ENCODE data around the gene NOPCHAP1.
"Not testable (repeated sequence)": the region's sequence is repeated elsewhere in the genome, so short reads cannot be mapped to it uniquely, and the experiment has no call there.

Gene NOPCHAP1

DNA sequence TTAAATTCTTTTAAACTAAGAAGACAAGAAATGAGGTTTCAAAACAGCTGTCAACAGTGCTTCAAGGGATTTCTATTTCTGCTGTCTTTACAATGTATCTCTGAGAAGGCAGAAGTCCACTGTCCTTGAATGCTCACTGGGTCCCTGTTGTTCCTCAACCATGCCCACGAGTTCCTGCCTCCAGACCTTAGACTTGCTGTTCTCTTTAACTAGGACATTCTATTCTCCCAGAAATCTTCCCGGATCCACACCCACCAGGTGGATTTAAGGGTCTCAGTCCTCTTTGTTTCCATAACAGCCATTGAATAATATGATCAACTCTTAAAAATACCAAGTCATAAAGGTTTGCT is 21.3 kb upstream of the NOPCHAP1 start:
- DNase-seq (ENCODE audit: low spot score): no peak

- DNase-seq (ENCODE audit: low spot score): no peak
Observed at GRCh38 chr12:104966677-104967076, 19.4 kb upstream of the NOPCHAP1 start.

DNA sequence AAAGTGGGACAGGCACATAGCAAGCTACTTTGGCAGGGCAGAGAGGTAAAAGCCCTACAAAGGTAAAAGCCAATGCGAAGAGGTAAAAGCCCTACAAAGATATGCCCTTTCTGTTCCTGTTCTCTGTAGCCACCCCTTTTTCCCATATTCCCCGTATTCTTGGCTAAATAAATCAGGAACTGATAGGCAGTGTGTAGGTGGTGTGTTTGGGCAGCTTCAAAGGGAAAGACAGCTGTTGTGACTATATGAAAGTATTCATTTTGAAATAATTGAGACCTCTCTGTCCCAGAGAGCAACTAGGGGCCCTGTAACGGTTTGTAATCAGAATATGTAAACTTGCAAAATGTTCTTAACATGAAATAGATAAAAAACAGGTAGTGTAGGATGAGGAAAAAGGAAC is 16.8 kb upstream of the NOPCHAP1 start:
- DNase-seq (ENCODE audit: low spot score): no peak

- no peak for DNase-seq (ENCODE audit: low spot score)
Observed at GRCh38 chr12:104971306-104971705, 14.8 kb upstream of the NOPCHAP1 start.

DNA sequence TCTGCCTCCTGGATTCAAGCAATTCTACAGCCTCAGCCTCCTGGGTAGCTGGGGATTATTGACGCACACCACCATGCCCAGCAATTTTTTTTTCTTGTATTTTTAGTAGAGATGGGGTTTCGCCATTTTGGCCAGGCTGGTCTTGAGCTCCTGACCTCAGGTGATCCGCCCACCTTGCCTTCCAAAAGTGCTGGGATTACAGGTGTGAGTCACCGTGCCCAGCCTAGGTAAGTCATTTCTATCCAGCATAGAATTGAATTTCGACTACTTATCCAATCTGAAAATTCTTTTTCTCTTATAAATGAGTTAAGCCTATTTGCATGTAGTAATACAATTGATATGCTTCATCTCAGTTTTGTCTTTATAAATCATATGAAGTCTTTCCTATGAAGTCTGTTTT is 12.9 kb upstream of the NOPCHAP1 start:
- DNase-seq (ENCODE audit: low spot score): no peak

- DNase-seq (ENCODE audit: low spot score): peak; percentile 86
Observed at GRCh38 chr12:104974626-104975290, 11.4 kb upstream of the NOPCHAP1 start.

- DNase-seq (ENCODE audit: low spot score): no peak
Observed at GRCh38 chr12:104975587-104976343, 10.4 kb upstream of the NOPCHAP1 start.

GRCh38 chr12:104976703-104977102 is 9.4 kb upstream of the NOPCHAP1 start:
- no peak for DNase-seq (ENCODE audit: low spot score)

DNA sequence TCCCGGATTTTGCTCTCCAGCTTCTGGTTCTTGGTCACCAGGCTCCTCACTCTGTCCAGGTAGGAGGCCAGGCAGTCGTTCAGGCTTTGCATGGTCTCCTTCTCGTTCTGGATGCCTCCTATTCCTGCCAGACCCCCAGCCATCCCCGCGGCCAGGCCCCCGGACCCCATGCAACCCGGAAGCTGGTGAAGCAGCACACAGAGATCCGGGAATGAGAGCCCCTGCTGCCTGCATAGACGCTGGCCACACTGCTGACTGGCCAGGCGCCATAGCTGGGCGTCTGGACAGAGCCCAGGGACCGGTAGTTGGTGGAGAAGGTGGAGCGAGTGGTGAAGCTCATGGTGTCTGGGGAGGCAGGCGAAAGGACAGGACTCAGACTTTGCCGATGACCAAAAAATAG is 8.4 kb upstream of the NOPCHAP1 start:
- not testable (repeated sequence) for DNase-seq (ENCODE audit: low spot score)

GRCh38 chr12:104985206-104985605 is 910 bp upstream of the NOPCHAP1 start:
- no peak for DNase-seq (ENCODE audit: low spot score)

GRCh38 chr12:104990950-104991349 is 4.8 kb downstream of the NOPCHAP1 start:
- no peak for DNase-seq (ENCODE audit: low spot score)

DNA sequence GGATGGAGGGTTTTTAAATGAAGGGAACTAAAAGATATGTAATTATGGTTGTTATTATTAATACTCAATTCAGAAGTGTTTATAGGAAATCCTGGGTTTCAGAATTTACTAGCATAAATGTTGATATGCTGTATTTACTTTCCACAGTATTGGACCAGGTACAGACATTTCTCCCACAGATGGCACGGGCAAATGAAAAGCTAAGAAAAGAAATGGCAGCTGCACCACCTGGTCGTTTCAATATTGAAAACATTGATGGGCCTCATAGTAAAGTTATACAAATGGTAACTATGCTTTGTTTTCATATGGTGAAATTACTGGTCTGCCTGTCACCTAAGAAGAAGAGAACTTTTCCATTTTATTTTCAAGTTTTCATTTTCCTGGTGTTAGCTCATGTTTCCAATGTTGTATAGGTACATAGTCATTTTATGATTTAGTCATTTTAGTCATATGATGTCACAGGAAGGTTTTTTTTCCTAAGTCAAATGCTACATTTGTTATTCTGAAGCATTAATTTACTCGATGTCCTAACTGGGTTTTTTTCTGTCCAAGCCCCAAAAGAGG is 5.5 kb downstream of the NOPCHAP1 start:
- no peak for DNase-seq (ENCODE audit: low spot score)

DNA sequence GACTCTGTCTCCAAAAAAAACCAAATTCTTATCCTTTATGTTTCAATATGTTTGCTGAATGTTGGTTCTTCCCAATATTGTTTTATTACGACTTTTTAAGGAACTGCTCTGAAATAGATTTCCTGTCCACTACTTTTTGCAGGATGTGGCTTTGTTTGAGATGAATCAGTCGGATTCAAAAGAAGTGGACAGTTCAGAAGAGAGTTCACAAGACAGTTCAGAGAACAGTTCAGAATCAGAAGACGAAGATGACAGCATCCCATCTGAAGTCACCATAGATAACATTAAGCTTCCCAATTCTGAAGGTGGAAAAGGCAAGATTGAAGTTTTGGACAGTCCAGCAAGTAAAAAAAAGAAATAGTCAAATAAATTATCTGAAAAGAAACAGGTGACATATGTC is 8.2 kb downstream of the NOPCHAP1 start:
- no peak for DNase-seq (ENCODE audit: low spot score)

GRCh38 chr12:104997541-104997940 is 11.4 kb downstream of the NOPCHAP1 start:
- DNase-seq (ENCODE audit: low spot score): no peak

- DNase-seq (ENCODE audit: low spot score): no peak
Observed at GRCh38 chr12:104998423-104999346, 12.6 kb downstream of the NOPCHAP1 start.

DNA sequence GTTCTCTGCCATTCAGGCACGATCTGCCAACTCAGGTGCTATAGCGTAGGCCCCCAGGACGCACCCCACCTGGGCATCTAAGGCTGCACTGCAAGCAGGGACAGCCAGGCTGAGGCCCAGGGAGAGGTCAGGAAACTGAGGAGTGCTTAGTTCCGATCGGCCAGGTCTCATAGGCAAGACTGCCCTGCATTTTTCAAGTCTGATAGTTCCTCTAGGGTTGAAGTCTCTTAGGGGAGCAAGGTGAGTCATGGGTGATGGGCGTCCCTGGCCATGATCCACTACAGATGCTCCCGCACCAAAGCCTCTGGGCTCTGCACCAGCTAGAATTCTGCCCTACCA is 13.2 kb downstream of the NOPCHAP1 start:
- DNase-seq (ENCODE audit: low spot score): no peak

GRCh38 chr12:105001476-105001875 is 15.4 kb downstream of the NOPCHAP1 start:
- DNase-seq (ENCODE audit: low spot score): no peak

- no peak for DNase-seq (ENCODE audit: low spot score)
Observed at GRCh38 chr12:105013892-105014291, 27.8 kb downstream of the NOPCHAP1 start.

DNA sequence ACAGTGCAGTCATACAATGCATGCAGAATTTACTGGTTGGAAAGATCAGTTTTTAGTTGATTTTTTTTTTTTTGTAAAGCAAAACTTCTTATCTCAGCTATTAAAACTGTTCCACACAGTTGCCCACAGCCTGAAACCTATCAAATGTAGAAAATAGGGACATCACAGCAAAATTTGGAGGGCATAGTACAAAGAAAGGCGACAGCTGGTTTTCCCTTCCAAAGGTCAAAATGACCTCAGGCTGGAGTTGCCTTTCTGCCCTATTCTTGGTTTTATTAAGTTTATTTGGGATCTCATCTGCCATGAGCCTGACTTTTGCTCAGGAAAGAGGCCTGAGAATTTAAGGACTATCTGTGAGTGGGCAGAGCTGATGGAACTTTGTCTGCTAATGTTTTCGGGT is 28.5 kb downstream of the NOPCHAP1 start:
- no peak for DNase-seq (ENCODE audit: low spot score)

GRCh38 chr12:105015543-105015942 is 29.4 kb downstream of the NOPCHAP1 start:
- no peak for DNase-seq (ENCODE audit: low spot score)

- no peak for DNase-seq (ENCODE audit: low spot score)
Observed at GRCh38 chr12:105018012-105018411, 31.9 kb downstream of the NOPCHAP1 start.

DNA sequence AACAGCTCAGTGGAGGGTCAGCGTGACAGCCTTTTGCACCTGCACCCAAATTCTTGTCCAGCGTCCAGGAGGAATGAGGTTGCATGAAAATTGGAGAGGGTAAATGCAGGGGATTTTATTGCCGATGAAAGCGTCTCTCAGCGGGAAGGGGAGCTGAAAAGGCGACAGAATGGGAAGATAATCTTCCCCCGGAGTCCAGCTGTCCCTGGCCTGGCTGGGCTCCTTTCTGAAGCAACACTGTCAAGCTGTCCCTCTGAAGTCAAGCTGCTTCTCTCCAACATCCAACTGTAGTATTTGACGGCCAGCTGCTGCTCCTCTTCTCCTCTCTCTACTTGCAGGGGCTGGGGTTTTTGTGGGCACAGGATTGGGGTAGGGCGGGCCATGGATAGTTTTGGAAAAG is 32.7 kb downstream of the NOPCHAP1 start:
- DNase-seq (ENCODE audit: low spot score): no peak
